HepG2 (cell line): ENCODE data around the gene CADPS. TPM values are rescaled to one million over a fixed set of nuclear protein-coding genes. Genes with fewer than 3 reads are reported as not detected.

Experiments used
- ATAD3A ChIP-seq: sonication (generic); formaldehyde crosslinking; IDR thresholded peaks from 2 replicates; pipeline ENCODE4 v1.4.0; 2020; ENCODE audit warnings: missing genetic modification reagents
- CENPT ChIP-seq: sonication (generic); formaldehyde crosslinking; IDR thresholded peaks from 2 replicates; pipeline ENCODE4 v1.8.0; 2022; ENCODE audit warnings: low read depth, mild to moderate bottlenecking, moderate library complexity, missing genetic modification reagents
- ERF ChIP-seq: IDR thresholded peaks from 2 replicates; pipeline ENCODE4 v1.6.1; 2018; ENCODE audit warnings: missing biosample characterization, missing genetic modification reagents
- ISX ChIP-seq: sonication (generic); formaldehyde crosslinking; conservative IDR thresholded peaks from 2 replicates; pipeline ENCODE4 v1.5.0; 2020; ENCODE audit warnings: missing genetic modification reagents
- KDM2A ChIP-seq: sonication (generic); formaldehyde crosslinking; IDR thresholded peaks from 2 replicates; pipeline ENCODE4 v1.4.0; 2020; ENCODE audit warnings: low read depth, missing genetic modification reagents, borderline replicate concordance
- MIER2 ChIP-seq: IDR thresholded peaks from 2 replicates; pipeline ENCODE4 v1.6.1; 2016; ENCODE audit warnings: missing biosample characterization, missing genetic modification reagents
- MTA3 ChIP-seq: sonication (generic); formaldehyde crosslinking; IDR thresholded peaks from 2 replicates; pipeline ENCODE4 v1.4.0; 2020; ENCODE audit warnings: missing genetic modification reagents
- NFATC3 ChIP-seq: sonication (generic); formaldehyde crosslinking; IDR thresholded peaks from 2 replicates; pipeline ENCODE4 v1.5.1; 2020; ENCODE audit warnings: mild to moderate bottlenecking, missing genetic modification reagents
- NFE2 ChIP-seq: sonication (generic); formaldehyde crosslinking; IDR thresholded peaks from 2 replicates; pipeline ENCODE4 v1.4.0; 2020; ENCODE audit warnings: missing genetic modification reagents
- PITX1 ChIP-seq: sonication (generic); formaldehyde crosslinking; IDR thresholded peaks from 2 replicates; pipeline ENCODE4 v1.5.1; 2020; ENCODE audit warnings: mild to moderate bottlenecking, missing genetic modification reagents
- SAP130 ChIP-seq: IDR thresholded peaks from 2 replicates; pipeline ENCODE4 v1.6.1; 2016; ENCODE audit warnings: low read depth
- SMYD3 ChIP-seq: sonication (generic); formaldehyde crosslinking; IDR thresholded peaks from 2 replicates; pipeline ENCODE4 v1.8.1; 2023; ENCODE audit warnings: mild to moderate bottlenecking, missing genetic modification reagents
- YEATS4 ChIP-seq: sonication (generic); formaldehyde crosslinking; IDR thresholded peaks from 2 replicates; pipeline ENCODE4 v1.4.0; 2020; ENCODE audit warnings: missing genetic modification reagents, borderline replicate concordance
- ZFP1 ChIP-seq: IDR thresholded peaks from 2 replicates; pipeline ENCODE4 v1.6.1; 2016
- ZNF232 ChIP-seq: sonication (generic); formaldehyde crosslinking; IDR thresholded peaks from 2 replicates; pipeline ENCODE4 v1.4.0; 2020; ENCODE audit warnings: missing genetic modification reagents, borderline replicate concordance
- ZNF264 ChIP-seq: sonication (generic); formaldehyde crosslinking; IDR thresholded peaks from 2 replicates; pipeline ENCODE4 v1.4.0; 2020; ENCODE audit warnings: missing genetic modification reagents
- ZNF607 ChIP-seq: sonication (generic); formaldehyde crosslinking; IDR thresholded peaks from 2 replicates; pipeline ENCODE4 v1.5.1; 2020; ENCODE audit warnings: missing genetic modification reagents, mild to moderate bottlenecking, borderline replicate concordance
- ZNF629 ChIP-seq: sonication (generic); formaldehyde crosslinking; conservative IDR thresholded peaks from 2 replicates; pipeline ENCODE4 v1.5.0; 2020; ENCODE audit warnings: missing genetic modification reagents
- ZNF709 ChIP-seq: sonication (generic); formaldehyde crosslinking; IDR thresholded peaks from 2 replicates; pipeline ENCODE4 v1.5.0; 2020; ENCODE audit warnings: mild to moderate bottlenecking, missing genetic modification reagents
- polyA plus RNA-seq, 8 experiments: library from polyadenylated mRNA; depleted of rRNA in 3 of 8; stranded (reverse) in 7 of 8; unstranded in 1 of 8; fragments of >200 nt; fragmentation: Illumina TruSeq in 4 of 8; extraction: Trizol in 4 of 8; gene quantifications; 2 replicates each; pipeline versions ENCODE4 v1.2.1 to v1.2.3, GENCODE V29; 2011 to 2016; ENCODE audit warnings: low read depth in 4 of 8, missing spikeins in 1 of 8, mixed read lengths in 1 of 8; ENCODE audit not compliant: insufficient read depth in 1 of 8
- total RNA-seq, 5 experiments: library from RNA; depleted of rRNA; stranded (reverse); fragments of >200 nt; fragmentation: Illumina TruSeq; extraction: Trizol; gene quantifications; 2 replicates each; pipeline ENCODE4 v1.2.3, GENCODE V29; 2016; ENCODE audit warnings: low read depth in 1 of 5
- TF ChIP-seq, protein P1 (sequence below): sonication (generic); formaldehyde crosslinking; IDR thresholded peaks from 2 replicates; pipeline ENCODE4 v1.4.0; 2020; ENCODE audit warnings: mild to moderate bottlenecking, missing genetic modification reagents
- TF ChIP-seq, protein P2 (sequence below): sonication (generic); formaldehyde crosslinking; IDR thresholded peaks from 2 replicates; pipeline ENCODE4 v1.5.1; 2020; ENCODE audit warnings: missing genetic modification reagents, mild to moderate bottlenecking, borderline replicate concordance
- TF ChIP-seq, protein P3 (sequence below): IDR thresholded peaks from 2 replicates; pipeline ENCODE4 v1.6.1; 2016; ENCODE audit warnings: missing genetic modification reagents, missing compliant biosample characterization
- TF ChIP-seq, protein P4 (sequence below): sonication (generic); formaldehyde crosslinking; IDR thresholded peaks from 2 replicates; pipeline ENCODE4 v1.4.0; 2020; ENCODE audit warnings: missing genetic modification reagents, borderline replicate concordance

CADPS gene
- total and polyA plus RNA-seq, 2 of the 13 experiments (the other 11 are each of a cell fraction or from before 2014, with no cell fraction given), result not detected

DNA sequence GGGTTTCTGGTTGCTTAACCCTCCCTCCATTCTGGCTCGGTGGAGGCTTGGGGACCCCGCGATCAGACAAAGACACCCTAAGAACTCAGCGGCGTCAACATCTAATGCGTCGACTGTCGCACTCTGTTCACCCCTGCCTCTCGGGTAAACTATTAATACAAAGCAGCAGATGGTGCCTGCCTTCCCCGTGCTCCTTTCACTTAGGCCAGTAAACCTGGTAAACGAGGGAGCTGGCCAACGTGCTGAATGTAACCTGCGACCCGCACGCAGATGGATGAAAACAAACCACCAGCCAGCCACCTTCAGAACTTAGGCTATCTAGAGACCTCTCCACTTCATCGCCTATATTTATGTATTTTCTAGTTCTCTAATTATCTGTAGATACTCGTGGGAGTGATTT lies 848 bp upstream of the CADPS start (continued):
- TF ChIP-seq, protein P1, sequence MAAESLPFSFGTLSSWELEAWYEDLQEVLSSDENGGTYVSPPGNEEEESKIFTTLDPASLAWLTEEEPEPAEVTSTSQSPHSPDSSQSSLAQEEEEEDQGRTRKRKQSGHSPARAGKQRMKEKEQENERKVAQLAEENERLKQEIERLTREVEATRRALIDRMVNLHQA (CRISPR knock-in tag), result no peak
- TF ChIP-seq KDM2A (no peak), ZNF629 (CRISPR knock-in tag) (no peak), ZNF264 (CRISPR knock-in tag) (0 out of 2 replicates have a peak, but pooled peaks have one; percentile 38), ERF (CRISPR knock-in tag) (0 out of 2 replicates have a peak, but pooled peaks have one; percentile 21), CENPT (no peak), YEATS4 (CRISPR knock-in tag) (no peak), ISX (CRISPR knock-in tag) (no peak), SMYD3 (CRISPR knock-in tag) (no peak), ZNF709 (CRISPR knock-in tag) (no peak), ATAD3A (CRISPR knock-in tag) (no peak), SAP130 (CRISPR knock-in tag) (0 out of 2 replicates have a peak, but pooled peaks have one; percentile 15), ZNF232 (CRISPR knock-in tag) (peak; percentile 48; the same call in 1 of the 2 replicates), MTA3 (no peak), MIER2 (CRISPR knock-in tag) (peak; percentile 97), ZFP1 (CRISPR knock-in tag) (no peak), ZNF607 (CRISPR knock-in tag) (no peak), NFE2 (CRISPR knock-in tag) (no peak), NFATC3 (CRISPR knock-in tag) (no peak), PITX1 (no peak)
- TF ChIP-seq, protein P2, sequence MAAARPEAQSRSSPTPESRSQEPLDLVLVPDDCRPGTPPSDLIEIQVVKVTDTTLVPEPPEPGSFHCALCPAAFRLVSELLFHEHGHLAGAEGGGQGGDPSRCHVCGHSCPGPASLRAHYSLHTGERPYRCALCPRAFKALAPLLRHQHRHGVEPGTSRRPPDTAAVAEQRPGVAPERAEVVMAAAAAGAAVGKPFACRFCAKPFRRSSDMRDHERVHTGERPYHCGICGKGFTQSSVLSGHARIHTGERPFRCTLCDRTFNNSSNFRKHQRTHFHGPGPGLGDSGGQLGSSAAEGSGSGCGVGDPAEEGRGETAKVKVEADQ (CRISPR knock-in tag), result no peak
- TF ChIP-seq, protein P3, sequence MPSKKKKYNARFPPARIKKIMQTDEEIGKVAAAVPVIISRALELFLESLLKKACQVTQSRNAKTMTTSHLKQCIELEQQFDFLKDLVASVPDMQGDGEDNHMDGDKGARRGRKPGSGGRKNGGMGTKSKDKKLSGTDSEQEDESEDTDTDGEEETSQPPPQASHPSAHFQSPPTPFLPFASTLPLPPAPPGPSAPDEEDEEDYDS, result no peak
- TF ChIP-seq, protein P4, sequence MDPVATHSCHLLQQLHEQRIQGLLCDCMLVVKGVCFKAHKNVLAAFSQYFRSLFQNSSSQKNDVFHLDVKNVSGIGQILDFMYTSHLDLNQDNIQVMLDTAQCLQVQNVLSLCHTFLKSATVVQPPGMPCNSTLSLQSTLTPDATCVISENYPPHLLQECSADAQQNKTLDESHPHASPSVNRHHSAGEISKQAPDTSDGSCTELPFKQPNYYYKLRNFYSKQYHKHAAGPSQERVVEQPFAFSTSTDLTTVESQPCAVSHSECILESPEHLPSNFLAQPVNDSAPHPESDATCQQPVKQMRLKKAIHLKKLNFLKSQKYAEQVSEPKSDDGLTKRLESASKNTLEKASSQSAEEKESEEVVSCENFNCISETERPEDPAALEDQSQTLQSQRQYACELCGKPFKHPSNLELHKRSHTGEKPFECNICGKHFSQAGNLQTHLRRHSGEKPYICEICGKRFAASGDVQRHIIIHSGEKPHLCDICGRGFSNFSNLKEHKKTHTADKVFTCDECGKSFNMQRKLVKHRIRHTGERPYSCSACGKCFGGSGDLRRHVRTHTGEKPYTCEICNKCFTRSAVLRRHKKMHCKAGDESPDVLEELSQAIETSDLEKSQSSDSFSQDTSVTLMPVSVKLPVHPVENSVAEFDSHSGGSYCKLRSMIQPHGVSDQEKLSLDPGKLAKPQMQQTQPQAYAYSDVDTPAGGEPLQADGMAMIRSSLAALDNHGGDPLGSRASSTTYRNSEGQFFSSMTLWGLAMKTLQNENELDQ (CRISPR knock-in tag), result no peak
